ENCODE results near the gene PDE6B.

DNA sequence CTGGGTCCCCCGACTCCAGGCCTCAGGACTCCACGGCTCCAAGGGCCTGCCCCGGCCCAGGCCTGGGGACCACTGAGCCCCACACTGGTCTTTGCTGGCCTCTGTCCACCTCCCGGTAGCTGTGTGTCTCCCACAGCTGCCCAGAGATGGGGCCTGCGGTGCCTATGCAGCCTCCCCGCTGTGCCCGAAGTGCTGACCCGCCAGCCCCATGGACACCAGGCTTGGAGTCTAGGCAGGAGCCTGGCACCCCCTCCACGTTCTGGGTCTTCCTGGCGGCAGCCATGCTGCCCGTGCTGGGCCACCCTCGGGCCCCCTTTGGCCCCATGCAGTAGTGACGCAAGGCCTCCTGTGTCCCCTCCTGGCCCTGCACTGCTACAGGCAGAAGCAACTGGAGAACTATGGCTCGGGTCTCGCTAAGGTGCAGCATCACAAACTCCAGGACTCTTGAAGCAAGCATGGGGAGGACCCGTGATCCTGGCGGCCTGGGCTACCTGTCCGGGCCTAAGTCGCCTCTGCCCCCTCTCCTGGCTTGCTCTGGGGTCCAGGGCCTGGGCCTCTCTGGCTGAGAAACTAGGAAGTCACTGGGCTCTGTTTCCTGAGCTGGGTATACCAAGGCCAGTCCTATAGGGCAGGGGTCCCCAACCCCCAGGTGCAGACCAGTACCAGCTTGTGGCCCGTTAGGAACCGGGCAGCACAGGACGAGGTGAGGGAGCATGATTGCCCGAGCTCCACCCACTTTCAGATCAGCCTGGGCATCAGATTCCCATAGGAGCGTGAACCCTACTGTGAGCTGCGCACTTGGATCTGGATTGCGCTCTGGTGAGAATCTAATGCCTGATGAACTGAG lies 49.9 kb downstream of the PDE6B start:
- TF ChIP-seq POLR2A (IDR thresholded peaks at IDR 0.05), result no peak
- TF ChIP-seq, protein P1, sequence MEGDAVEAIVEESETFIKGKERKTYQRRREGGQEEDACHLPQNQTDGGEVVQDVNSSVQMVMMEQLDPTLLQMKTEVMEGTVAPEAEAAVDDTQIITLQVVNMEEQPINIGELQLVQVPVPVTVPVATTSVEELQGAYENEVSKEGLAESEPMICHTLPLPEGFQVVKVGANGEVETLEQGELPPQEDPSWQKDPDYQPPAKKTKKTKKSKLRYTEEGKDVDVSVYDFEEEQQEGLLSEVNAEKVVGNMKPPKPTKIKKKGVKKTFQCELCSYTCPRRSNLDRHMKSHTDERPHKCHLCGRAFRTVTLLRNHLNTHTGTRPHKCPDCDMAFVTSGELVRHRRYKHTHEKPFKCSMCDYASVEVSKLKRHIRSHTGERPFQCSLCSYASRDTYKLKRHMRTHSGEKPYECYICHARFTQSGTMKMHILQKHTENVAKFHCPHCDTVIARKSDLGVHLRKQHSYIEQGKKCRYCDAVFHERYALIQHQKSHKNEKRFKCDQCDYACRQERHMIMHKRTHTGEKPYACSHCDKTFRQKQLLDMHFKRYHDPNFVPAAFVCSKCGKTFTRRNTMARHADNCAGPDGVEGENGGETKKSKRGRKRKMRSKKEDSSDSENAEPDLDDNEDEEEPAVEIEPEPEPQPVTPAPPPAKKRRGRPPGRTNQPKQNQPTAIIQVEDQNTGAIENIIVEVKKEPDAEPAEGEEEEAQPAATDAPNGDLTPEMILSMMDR (IDR thresholded peaks at IDR 0.05), result no peak
- TF ChIP-seq EP300 (IDR thresholded peaks at IDR 0.05), result no peak
